Measurements from ENCODE around the gene PFDN2. TPM values are rescaled to one million over a fixed set of nuclear protein-coding genes. Genes with fewer than 3 reads are reported as not detected.
A peak's percentile ranks its signal among the peaks of the same experiment; 100 is the strongest.

The PFDN2 gene, protein sequence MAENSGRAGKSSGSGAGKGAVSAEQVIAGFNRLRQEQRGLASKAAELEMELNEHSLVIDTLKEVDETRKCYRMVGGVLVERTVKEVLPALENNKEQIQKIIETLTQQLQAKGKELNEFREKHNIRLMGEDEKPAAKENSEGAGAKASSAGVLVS
- total RNA-seq: 100 to 1,000 TPM; 108 to 136 TPM

DNA sequence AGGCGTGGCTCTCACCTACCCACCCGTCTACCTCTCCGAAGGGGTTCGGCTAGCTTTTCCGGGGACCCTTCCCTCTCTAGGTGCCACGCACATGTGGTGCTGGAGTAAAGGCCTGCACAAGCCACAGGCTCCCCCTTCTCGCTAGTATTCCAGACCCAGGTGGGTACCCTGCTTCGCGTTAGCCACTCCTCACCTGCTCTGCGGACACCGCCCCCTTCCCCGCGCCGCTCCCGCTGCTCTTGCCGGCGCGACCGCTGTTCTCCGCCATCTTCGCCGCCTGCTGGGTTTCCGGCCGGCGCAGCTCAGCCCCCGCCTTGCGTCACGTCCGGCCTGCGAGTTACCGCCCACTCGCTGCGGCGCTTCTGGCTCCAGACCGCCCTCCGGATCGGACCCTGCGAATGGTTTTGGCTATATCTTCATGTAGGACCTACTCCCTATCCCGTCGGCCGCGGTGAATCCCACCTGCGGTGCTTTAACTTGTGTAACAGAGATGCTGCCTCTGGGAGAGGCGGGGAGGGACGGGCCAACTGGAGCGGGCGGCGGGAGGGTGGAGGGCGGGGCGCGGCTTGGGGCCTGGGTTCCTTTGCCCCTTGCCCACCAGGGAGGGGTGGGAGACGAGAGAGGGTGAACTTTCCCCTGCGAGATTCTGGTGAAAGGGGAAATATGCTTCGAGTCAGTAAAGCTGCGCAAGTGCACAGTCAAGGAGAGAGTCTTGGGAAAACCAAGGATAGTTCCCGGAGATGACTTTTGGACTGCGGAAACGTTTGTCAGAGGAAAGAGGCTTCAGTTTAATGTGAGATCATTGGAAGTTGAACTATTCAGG lies at the start of gene PFDN2, which contains the start of gene NIT1:
TSS of gene PFDN2 (minus strand) at position 279 of the 823 bp plus-strand sequence. CDS start at position 268, 11 bp downstream.
TSS of gene NIT1 (plus strand) at position 347 of the 823 bp plus-strand sequence. CDS start at position 419, 72 bp downstream.
- Mint-ChIP-seq H3K9me3 (ENCODE audit: low read depth) (no peaks in the 10 kb centered on the region), H3K36me3 (ENCODE audit: low read depth) (peaks cover 73% of the 10 kb centered on the region), H3K27ac (peak within 1 kb of the TSS; percentile 98), H3K4me1 (peaks cover 75% of the 10 kb centered on the region), H3K27me3 (no peaks in the 10 kb centered on the region), H3K4me3 (peak within 1 kb of the TSS; percentile 94)
- peak; percentile 53 for ATAC-seq
- peak; percentile 94 for DNase-seq
- ChIA-PET CTCF (interaction anchor here (0.6 to 1.7 kb wide), 11 partner anchors 9 to 548 kb away, joined by 3 to 5 read pairs (median 3); partner anchors contain the start of genes TOMM40L and UFC1), POLR2A (interaction anchor here (1.0 to 2.7 kb wide), 5 partner anchors 12 to 64 kb away, joined by 3 to 13 read pairs (median 5); partner anchors contain the start of genes DEDD, PPOX and UFC1)
- intact Hi-C loops (cut with DNase I, micrococcal nuclease): loop anchor here (1.0 to 5.0 kb wide), 8 partner anchors 14 to 269 kb away; partner anchors contain the start of genes USP21 (in 2 of the 2), DEDD (in 1 of the 2), UFC1 (in 1 of the 2) and USF1 (in 1 of the 2)

DNA sequence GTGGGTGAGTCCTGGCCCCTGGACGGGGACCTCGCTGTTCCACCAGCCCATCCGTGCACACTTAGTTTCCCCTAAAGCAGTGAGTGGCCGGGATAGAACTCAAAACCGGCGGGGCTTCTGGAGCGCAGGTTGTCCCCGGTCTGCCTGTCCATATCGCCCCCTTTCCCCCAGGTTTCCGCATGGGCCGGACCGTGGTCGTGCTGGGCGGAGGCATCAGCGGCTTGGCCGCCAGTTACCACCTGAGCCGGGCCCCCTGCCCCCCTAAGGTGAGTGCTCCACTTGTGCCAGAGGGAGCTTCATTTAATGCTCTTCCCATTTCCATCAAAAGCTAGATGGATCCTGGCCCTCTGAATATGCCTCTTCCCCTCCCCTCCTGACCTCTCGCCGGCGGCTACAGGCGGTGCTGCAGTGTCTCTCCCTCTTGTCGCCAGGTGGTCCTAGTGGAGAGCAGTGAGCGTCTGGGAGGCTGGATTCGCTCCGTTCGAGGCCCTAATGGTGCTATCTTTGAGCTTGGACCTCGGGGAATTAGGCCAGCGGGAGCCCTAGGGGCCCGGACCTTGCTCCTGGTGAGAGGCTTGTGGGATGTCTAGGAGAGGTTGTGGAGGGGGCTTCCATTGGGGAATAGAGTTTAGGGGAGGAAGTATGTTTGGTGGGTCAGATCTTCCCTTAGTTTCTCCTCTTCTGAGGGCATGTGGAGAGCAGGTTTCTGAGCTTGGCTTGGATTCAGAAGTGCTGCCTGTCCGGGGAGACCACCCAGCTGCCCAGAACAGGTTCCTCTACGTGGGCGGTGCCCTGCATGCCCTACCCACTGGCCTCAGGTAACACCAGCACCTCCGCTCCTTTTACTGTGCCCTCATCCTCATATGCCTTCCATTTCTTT lies 49.1 kb upstream of the PFDN2 start:
- POLR2A ChIA-PET: interaction anchor here (0.6 to 3.4 kb wide), 11 partner anchors 10 to 222 kb away, joined by 3 to 15 read pairs (median 4); partner anchors contain the start of genes B4GALT3, DEDD, NDUFS2 and NIT1

DNA sequence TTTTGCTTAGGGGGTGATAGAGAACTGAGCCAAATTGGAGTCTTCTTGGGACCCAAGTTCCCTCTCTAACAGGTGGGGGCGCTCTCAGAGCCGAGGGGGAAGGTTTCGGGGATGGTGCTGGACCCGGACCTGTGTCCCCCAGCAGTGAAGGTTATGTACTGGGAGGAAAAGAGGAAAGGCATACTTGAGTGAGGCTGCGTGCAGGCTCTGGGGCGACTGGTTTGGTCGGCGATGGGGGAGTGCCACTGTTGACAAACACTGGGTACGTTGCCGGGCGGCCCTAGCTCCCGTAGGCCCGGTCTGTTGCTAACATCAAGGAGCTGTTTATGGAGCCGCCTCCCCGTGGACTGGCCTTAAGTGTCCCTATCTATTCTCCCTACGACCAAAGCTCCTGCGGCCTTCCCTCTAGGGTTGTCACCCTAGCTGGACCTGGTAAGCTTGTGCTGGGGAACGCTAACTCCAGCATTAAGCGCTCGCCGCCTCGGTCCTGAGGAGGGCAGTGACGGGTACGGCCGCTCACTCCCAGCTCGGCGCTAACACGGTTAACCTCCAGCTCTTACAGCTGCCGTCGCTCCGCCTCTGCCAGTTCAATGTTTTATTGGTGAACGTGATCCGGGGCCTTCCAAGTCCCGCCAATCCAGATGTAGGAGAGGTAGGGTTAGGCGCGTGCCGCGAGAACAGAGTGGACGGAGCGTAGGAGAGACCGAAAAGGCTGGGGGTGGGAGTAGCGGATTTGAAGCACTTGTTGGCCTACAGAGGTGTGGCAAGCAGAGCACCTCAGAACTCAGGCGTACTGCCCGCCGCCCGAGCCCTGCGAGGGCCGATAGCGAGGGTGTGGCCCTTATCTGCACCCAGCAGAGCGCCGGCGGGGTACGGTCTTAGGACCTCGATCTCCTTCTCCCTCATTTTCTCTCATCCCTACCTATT lies 48.2 kb upstream of the PFDN2 start, which contains the start of gene PPOX:
TSS of gene PPOX (plus strand) at position 685 of the 927 bp plus-strand sequence. CDS start 422 bp downstream, outside the sequence.
- intact Hi-C loops (cut with DNase I, micrococcal nuclease): loop anchor here (1.0 to 5.0 kb wide), 6 partner anchors 11 to 61 kb away; partner anchors contain the start of genes B4GALT3 (in 2 of the 2), NDUFS2 (in 2 of the 2), DEDD (in 1 of the 2) and TOMM40L (in 1 of the 2)
- H3K9me3 Mint-ChIP-seq (ENCODE audit: low read depth): no peaks in the 10 kb centered on the region
- CTCF ChIA-PET: interaction anchor here (0.5 to 3.9 kb wide), 42 partner anchors 8 to 407 kb away, joined by 3 to 30 read pairs (median 6); partner anchors contain the start of genes ADAMTS4, ARHGAP30, B4GALT3 and DEDD
- DNase-seq: peak; percentile 96
- peak; percentile 97 for ATAC-seq
- peaks cover 44% of the 10 kb centered on the region for H3K4me1 Mint-ChIP-seq
- H3K27ac Mint-ChIP-seq: peak within 1 kb of the TSS; percentile 90
- H3K4me3 Mint-ChIP-seq: peak within 1 kb of the TSS; percentile 87
- H3K36me3 Mint-ChIP-seq (ENCODE audit: low read depth): peaks cover 35% of the 10 kb centered on the region
- H3K27me3 Mint-ChIP-seq: no peaks in the 10 kb centered on the region
- POLR2A ChIA-PET: interaction anchor here (0.6 to 3.4 kb wide), 14 partner anchors 9 to 223 kb away, joined by 3 to 15 read pairs (median 4); partner anchors contain the start of genes B4GALT3, DEDD, NDUFS2 and NIT1

More for the DNA sequence above, 49.1 kb upstream of the PFDN2 start:
- Mint-ChIP-seq H3K4me1 (peaks cover 36% of the 10 kb centered on the region), H3K9me3 (ENCODE audit: low read depth) (no peaks in the 10 kb centered on the region), H3K27ac (peak overlapping the region; percentile 90), H3K4me3 (peak overlapping the region; percentile 87), H3K36me3 (ENCODE audit: low read depth) (peaks cover 32% of the 10 kb centered on the region), H3K27me3 (no peaks in the 10 kb centered on the region)
- CTCF ChIA-PET: interaction anchor here (0.6 to 3.9 kb wide), 32 partner anchors 9 to 366 kb away, joined by 3 to 30 read pairs (median 6); partner anchors contain the start of genes ADAMTS4, ARHGAP30, B4GALT3 and DEDD
- DNase-seq (peak; percentile 40), ATAC-seq (no peak)
- intact Hi-C loops (cut with DNase I, micrococcal nuclease): loop anchor here (1.0 to 5.0 kb wide), 6 partner anchors 10 to 60 kb away; partner anchors contain the start of genes B4GALT3 (in 2 of the 2), NDUFS2 (in 2 of the 2), DEDD (in 1 of the 2) and TOMM40L (in 1 of the 2)

DNA sequence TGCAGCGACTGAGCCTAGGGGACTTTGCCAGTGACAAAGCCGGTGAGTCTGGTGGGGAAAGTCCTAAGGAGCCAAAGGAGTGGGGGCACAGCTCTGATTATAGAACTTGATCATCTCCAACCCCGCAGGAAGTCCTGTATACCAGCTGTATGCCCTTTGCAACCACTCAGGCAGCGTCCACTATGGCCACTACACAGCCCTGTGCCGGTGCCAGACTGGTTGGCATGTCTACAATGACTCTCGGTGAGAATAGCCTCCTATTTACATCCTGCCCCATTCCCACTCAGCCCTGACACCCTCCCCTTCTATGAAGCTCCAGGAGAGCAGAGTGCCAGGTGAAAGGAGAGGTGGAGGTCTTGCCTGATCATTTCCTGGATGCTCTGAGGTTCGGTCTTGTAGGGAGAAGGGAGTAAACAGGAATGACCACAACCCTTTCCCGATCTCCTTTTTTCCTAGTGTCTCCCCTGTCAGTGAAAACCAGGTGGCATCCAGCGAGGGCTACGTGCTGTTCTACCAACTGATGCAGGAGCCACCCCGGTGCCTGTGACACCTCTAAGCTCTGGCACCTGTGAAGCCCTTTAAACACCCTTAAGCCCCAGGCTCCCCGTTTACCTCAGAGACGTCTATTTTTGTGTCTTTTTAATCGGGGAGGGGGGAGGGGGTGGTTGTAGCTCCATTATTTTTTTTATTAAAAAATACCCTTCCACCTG lies 47.2 kb upstream of the PFDN2 start:
- peaks cover 32% of the 10 kb centered on the region for H3K36me3 Mint-ChIP-seq (ENCODE audit: low read depth)
- no peaks in the 10 kb centered on the region for H3K27me3 Mint-ChIP-seq
- no peak for ATAC-seq
- no peaks in the 10 kb centered on the region for H3K9me3 Mint-ChIP-seq (ENCODE audit: low read depth)
- POLR2A ChIA-PET: interaction anchor here (0.8 to 3.4 kb wide), 8 partner anchors 11 to 224 kb away, joined by 3 to 15 read pairs (median 4); partner anchors contain the start of genes DEDD, NDUFS2 and UFC1
- DNase-seq: no peak
- CTCF ChIA-PET: interaction anchor here (0.5 to 3.9 kb wide), 34 partner anchors 7 to 600 kb away, joined by 3 to 30 read pairs (median 7); partner anchors contain the start of genes B4GALT3, DEDD, NDUFS2 and NIT1
- peaks cover 53% of the 10 kb centered on the region for H3K4me1 Mint-ChIP-seq
- intact Hi-C loops (cut with DNase I, micrococcal nuclease): loop anchor here in 1 of 2 experiments (5.0 kb wide), 1 partner anchor 62 kb away; the partner anchor contains the start of gene TOMM40L
- H3K4me3 Mint-ChIP-seq: peak overlapping the region; percentile 87
- H3K27ac Mint-ChIP-seq: peak overlapping the region; percentile 52

DNA sequence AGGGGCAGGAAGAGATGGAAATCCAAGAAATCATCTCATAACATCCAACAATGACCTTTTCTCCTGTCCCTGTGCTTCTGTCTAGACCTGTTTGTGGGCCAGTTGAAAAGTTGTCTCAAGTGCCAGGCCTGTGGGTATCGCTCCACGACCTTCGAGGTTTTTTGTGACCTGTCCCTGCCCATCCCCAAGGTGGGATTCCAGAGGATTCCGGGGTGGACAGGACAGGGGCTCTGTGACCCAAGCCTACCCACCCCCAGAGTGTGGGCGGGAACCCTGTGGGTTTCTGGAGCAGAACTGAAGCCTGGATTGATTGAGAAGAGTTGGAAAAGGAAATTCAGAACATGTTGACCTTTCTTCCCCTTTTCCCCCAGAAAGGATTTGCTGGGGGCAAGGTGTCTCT lies 46.0 kb upstream of the PFDN2 start:
- intact Hi-C loops (cut with DNase I, micrococcal nuclease): no loop called here
- POLR2A ChIA-PET: interaction anchor here (0.6 kb wide), 1 partner anchor 42 kb away, joined by 3 read pairs; no protein-coding TSS in a partner anchor
- Mint-ChIP-seq H3K27ac (no peak overlapping the region), H3K27me3 (no peaks in the 10 kb centered on the region), H3K4me1 (peaks cover 57% of the 10 kb centered on the region), H3K4me3 (no peak overlapping the region), H3K36me3 (ENCODE audit: low read depth) (peaks cover 37% of the 10 kb centered on the region), H3K9me3 (ENCODE audit: low read depth) (no peaks in the 10 kb centered on the region)
- ATAC-seq (no peak), DNase-seq (no peak)
- CTCF ChIA-PET: no interaction called here

DNA sequence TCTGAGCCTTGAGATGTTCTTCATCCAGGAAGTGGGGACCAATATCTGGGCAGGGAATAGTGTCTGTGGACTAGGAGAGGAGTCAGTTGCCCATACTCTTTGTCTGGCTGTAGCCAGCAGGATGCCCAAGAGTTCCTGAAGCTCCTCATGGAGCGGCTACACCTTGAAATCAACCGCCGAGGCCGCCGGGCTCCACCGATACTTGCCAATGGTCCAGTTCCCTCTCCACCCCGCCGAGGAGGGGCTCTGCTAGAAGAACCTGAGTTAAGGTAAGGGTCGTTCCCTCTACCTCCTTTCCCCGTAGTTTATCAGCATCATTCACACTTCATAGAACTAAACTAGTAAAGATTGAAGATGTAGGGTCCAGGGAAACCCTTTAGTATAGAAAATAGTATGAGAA lies 45.0 kb upstream of the PFDN2 start:
- Mint-ChIP-seq H3K4me1 (peaks cover 54% of the 10 kb centered on the region), H3K9me3 (ENCODE audit: low read depth) (no peaks in the 10 kb centered on the region), H3K36me3 (ENCODE audit: low read depth) (peaks cover 40% of the 10 kb centered on the region), H3K27ac (no peak overlapping the region), H3K27me3 (no peaks in the 10 kb centered on the region), H3K4me3 (no peak overlapping the region)
- CTCF ChIA-PET: interaction anchor here (0.6 to 1.8 kb wide), 4 partner anchors 14 to 40 kb away, joined by 3 to 5 read pairs (median 3); partner anchors contain the start of genes B4GALT3 and NDUFS2
- ATAC-seq: no peak
- no peak for DNase-seq
- intact Hi-C loops (cut with DNase I, micrococcal nuclease): no loop called here
- POLR2A ChIA-PET: no interaction called here

DNA sequence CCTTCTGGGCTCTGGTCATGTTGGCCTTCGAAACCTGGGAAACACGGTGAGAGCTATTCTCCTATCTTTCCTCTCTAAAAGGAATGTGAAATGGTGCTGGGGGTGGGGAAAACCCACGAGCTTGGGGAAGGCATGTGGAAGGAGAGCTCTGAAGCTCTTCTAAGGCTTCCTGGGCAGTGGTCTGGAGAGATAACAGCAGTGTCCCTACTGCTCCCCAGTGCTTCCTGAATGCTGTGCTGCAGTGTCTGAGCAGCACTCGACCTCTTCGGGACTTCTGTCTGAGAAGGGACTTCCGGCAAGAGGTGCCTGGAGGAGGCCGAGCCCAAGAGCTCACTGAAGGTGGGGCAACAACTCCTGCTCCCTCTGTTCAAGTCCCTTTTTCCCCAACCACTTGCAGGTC lies 44.2 kb upstream of the PFDN2 start:
- ATAC-seq: no peak
- no peak for DNase-seq
- Mint-ChIP-seq H3K4me3 (no peak overlapping the region), H3K27ac (peak overlapping the region; percentile 42), H3K4me1 (peaks cover 50% of the 10 kb centered on the region), H3K9me3 (ENCODE audit: low read depth) (no peaks in the 10 kb centered on the region), H3K36me3 (ENCODE audit: low read depth) (peaks cover 46% of the 10 kb centered on the region), H3K27me3 (no peaks in the 10 kb centered on the region)
- intact Hi-C loops (cut with DNase I, micrococcal nuclease): no loop called here
- CTCF ChIA-PET: interaction anchor here (0.7 to 1.8 kb wide), 3 partner anchors 15 to 41 kb away, joined by 3 to 5 read pairs (median 3); partner anchors contain the start of genes B4GALT3 and NDUFS2
- POLR2A ChIA-PET: no interaction called here

DNA sequence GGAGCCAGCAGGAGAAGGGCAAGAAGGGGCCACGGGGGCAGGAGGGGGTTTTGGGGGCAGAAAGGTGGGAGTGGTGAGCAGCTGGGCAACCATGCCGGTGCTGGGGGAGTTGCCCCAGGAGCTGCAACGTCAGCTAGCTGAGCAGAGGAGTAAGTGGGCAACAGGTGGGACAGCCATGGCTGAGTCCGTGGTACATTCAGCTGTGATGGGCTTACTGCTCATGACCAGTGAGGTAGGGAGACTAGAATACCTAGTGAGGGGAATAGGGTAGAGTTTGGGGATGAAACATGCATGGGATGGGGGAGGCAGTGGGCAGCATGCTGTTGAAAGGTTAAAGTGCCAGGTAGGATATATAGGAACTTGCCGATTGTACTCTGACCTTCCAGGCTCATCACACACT lies 43.8 kb upstream of the PFDN2 start:
- H3K36me3 Mint-ChIP-seq (ENCODE audit: low read depth): peaks cover 47% of the 10 kb centered on the region
- no peaks in the 10 kb centered on the region for H3K9me3 Mint-ChIP-seq (ENCODE audit: low read depth)
- intact Hi-C loops (cut with DNase I, micrococcal nuclease): no loop called here
- H3K4me3 Mint-ChIP-seq: no peak overlapping the region
- ChIA-PET CTCF (interaction anchor here (1.6 to 1.8 kb wide), 2 partner anchors 15 to 20 kb away, joined by 3 to 5 read pairs; partner anchors contain the start of gene B4GALT3), POLR2A (interaction anchor here (0.7 kb wide), 1 partner anchor 37 kb away, joined by 4 read pairs; no protein-coding TSS in a partner anchor)
- no peaks in the 10 kb centered on the region for H3K27me3 Mint-ChIP-seq
- ATAC-seq (no peak), DNase-seq (no peak)
- H3K4me1 Mint-ChIP-seq: peaks cover 49% of the 10 kb centered on the region
- H3K27ac Mint-ChIP-seq: peak overlapping the region; percentile 42

All from activated CD4-positive, alpha-beta T cell treated with anti-CD3 and anti-CD28 coated beads for 36 hours (primary cell).